ENCODE measurements around the gene MTFR1L. TPM values are rescaled to one million over a fixed set of nuclear protein-coding genes. Genes with fewer than 3 reads are reported as not detected.
A peak's percentile ranks its signal among the peaks of the same experiment; 100 is the strongest.

The MTFR1L gene
- total and polyA plus RNA-seq, 9 of the 15 experiments (the other 6 are each of a cell fraction or from before 2014, with no cell fraction given) = 41.4 to 98.5 (median 53.7) TPM

DNA sequence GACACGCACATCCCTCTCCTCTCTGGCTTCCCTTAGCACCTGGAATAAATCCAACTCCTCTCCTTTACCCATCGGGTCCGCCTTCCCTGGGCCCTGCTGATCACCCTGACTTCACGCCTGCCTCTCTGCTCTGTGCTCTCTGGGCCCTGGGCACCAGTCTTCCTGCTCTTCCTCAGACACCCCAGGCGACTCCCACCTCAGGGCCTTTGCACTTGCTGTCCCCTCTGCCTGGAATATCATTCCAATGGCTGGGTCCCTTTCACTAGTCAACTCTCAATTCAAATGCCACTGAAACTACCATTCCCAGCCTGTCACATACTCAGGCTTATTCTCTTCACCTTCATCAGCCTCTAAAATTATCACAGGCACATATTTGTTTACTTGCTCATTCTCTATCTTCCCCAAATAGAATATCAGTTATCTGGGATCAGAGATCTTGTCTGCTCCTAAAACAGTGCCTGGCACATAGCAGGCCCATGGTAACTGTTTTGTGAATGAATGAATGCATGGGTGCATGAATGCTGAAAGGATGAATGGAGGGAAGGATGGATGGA, 47.0 kb upstream of the MTFR1L start:
- H3K36me3 ChIP-seq (ENCODE audit: control insufficient read depth, insufficient read depth, low read length) = no peaks in the 10 kb centered on the region
- intact Hi-C loops (cut with micrococcal nuclease) (no loop called here), in situ Hi-C loops (cut with MboI) (no loop called here)
- 42% methylated on average over 5 of the region's 5 CpGs for WGBS (ENCODE audit: insufficient coverage, low coverage, missing lambda C conversion rate)
- 0 out of 2 replicates have a peak, but pooled peaks have one; percentile 32 for TF ChIP-seq BCOR (IDR thresholded peaks at IDR 0.05)
- peak; percentile 39; the same call in 1 of the 2 replicates for TF ChIP-seq SMARCA5 (IDR thresholded peaks at IDR 0.05)
- TF ChIP-seq, protein P1, sequence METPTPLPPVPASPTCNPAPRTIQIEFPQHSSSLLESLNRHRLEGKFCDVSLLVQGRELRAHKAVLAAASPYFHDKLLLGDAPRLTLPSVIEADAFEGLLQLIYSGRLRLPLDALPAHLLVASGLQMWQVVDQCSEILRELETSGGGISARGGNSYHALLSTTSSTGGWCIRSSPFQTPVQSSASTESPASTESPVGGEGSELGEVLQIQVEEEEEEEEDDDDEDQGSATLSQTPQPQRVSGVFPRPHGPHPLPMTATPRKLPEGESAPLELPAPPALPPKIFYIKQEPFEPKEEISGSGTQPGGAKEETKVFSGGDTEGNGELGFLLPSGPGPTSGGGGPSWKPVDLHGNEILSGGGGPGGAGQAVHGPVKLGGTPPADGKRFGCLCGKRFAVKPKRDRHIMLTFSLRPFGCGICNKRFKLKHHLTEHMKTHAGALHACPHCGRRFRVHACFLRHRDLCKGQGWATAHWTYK (CRISPR knock-in tag; IDR thresholded peaks at IDR 0.05) = no peak
- no peak overlapping the region for H3K9ac ChIP-seq (ENCODE audit: insufficient read depth in 1 of 2, low read depth in 2 of 2, low read length in 2 of 2)
- no peak overlapping the region for H3K4me2 ChIP-seq (ENCODE audit: insufficient read depth, low read length)
- ATAC-seq (no peak), FAIRE-seq (no peak), DNase-seq (ENCODE audit: extremely low read depth in 1 of 4, low spot score in 3 of 4) (no peak)
- POLR2A ChIA-PET = interaction anchor here (0.8 to 2.1 kb wide), 3 partner anchors 14 to 221 kb away, joined by 3 to 8 read pairs (median 3); no protein-coding TSS in a partner anchor
- peaks cover 7% of the 10 kb centered on the region; the same call in 1 of the 2 replicates for H4K20me1 ChIP-seq (replicated peaks; ENCODE audit: control insufficient read depth, insufficient read depth, low read length)
- BruUV-seq (replicated peaks) = no TSS peak
- peaks cover 4 to 36% of the 10 kb centered on the region in 2 experiments; a peak in 4 of 5 replicates for H3K27me3 ChIP-seq (ENCODE audit: control insufficient read depth in 2 of 2, insufficient read depth in 2 of 2, low read length in 2 of 2)
- no peak overlapping the region for H3K27ac ChIP-seq (ENCODE audit: extremely low read depth, low read depth, low read length)
- H3K9me1 ChIP-seq (ENCODE audit: control insufficient read depth, insufficient read depth, low read length) = no peaks in the 10 kb centered on the region
- H3K79me2 ChIP-seq (ENCODE audit: control insufficient read depth, insufficient read depth, low read length) = no peaks in the 10 kb centered on the region
- H3K9me3 ChIP-seq (replicated peaks; ENCODE audit: control insufficient read depth, insufficient read depth, low read depth, low read length) = no peaks in the 10 kb centered on the region; the same call in 1 of the 2 replicates
- H3K4me3 ChIP-seq = no peak overlapping the region
- CTCF ChIA-PET (ENCODE audit: low intra/inter-chr PET ratio) = interaction anchor here (0.7 kb wide), 1 partner anchor 55 kb away, joined by 3 read pairs; no protein-coding TSS in a partner anchor
- H3K4me1 ChIP-seq (replicated peaks in 1 of 2; ENCODE audit: control insufficient read depth in 2 of 2, insufficient read depth in 2 of 2, low read length in 2 of 2) = peaks cover 0 to 28% of the 10 kb centered on the region in 2 experiments; a peak in 3 of 5 replicates
- no peak overlapping the region for H2AFZ ChIP-seq (ENCODE audit: low read depth, low read length)
